Activated naive CD4-positive, alpha-beta T cell treated with anti-CD3 and anti-CD28 coated beads for 36 hours (primary cell): ENCODE data around the gene NEURL1B. TPM values are rescaled to one million over a fixed set of nuclear protein-coding genes. Genes with fewer than 3 reads are reported as not detected.

Source experiments
- CTCF ChIA-PET: fragments of 350-600 bp; sonication (Branson Sonifier 250); formaldehyde crosslinking; loops from one replicate; lab custom pipeline; 2021; ENCODE audit warnings: antibody characterized with exemption; lab: Charles Lee
- DNase-seq: peaks from one replicate; pipeline ENCODE4 v3.0.0-alpha.2; 2020
- H3K27ac Mint-ChIP-seq: one replicate; pipeline ENCODE4 v1.8.0; 2021; ENCODE audit warnings: mild to moderate bottlenecking, mixed read lengths
- H3K27me3 Mint-ChIP-seq: one replicate; pipeline ENCODE4 v1.8.0; 2021; ENCODE audit warnings: low read depth, mixed read lengths
- H3K36me3 Mint-ChIP-seq: one replicate; pipeline ENCODE4 v1.8.0; 2021; ENCODE audit warnings: low read depth, mixed read lengths
- H3K4me1 Mint-ChIP-seq: one replicate; pipeline ENCODE4 v1.8.0; 2021; ENCODE audit warnings: low read depth, mixed read lengths
- H3K4me3 Mint-ChIP-seq: one replicate; pipeline ENCODE4 v1.8.0; 2021; ENCODE audit warnings: mild to moderate bottlenecking, moderate library complexity, mixed read lengths
- H3K9me3 Mint-ChIP-seq: one replicate; pipeline ENCODE4 v1.8.0; 2021; ENCODE audit warnings: mixed read lengths
- intact Hi-C: fragments of 100-400 bp; cut with micrococcal nuclease; formaldehyde crosslinking; loops from one replicate; pipeline ENCODE4 v1.15.1; 2023
- total RNA-seq, 2 experiments: library from RNA; stranded (reverse); gene quantifications; one replicate each; pipeline ENCODE4 v1.2.3, GENCODE V29; 2021

The NEURL1B gene, protein sequence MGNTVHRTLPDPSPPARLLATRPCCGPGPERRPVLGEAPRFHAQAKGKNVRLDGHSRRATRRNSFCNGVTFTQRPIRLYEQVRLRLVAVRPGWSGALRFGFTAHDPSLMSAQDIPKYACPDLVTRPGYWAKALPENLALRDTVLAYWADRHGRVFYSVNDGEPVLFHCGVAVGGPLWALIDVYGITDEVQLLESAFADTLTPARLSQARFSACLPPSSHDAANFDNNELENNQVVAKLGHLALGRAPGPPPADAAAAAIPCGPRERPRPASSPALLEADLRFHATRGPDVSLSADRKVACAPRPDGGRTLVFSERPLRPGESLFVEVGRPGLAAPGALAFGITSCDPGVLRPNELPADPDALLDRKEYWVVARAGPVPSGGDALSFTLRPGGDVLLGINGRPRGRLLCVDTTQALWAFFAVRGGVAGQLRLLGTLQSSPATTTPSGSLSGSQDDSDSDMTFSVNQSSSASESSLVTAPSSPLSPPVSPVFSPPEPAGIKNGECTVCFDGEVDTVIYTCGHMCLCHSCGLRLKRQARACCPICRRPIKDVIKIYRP
- total RNA-seq = under 1 TPM; 0.57 to 0.64 TPM

DNA sequence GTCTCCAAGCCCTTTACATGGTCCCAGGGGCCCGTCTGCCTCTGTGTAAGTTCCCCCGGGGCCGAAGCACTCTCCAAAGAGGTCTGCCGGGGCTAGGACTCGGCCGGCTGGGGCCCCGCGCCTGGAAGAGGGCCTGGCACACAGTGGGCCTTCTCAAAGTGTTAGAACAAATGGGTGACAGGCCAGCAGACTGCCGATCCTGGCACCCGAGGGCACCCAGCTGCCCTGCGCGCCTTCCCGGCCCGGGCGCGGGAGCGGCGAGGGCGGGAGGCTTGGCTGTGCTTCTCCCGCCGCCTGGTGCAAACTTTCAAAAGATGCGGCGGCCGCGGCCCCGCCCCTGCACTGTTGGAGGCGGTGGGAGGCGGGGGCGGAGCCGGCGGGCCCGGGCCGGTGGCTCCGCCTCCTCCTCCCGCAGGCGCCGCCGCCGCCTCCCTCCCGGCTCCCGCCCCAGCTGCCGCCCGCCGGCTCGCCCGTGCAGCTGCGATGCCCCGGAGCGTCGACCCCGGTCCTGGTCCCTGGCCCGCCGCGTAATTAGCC, at the start of gene NEURL1B:
NEURL1B (plus strand) TSS at position 442 of the 537 bp plus-strand sequence. CDS start 144 bp downstream, outside the sequence.
- CTCF ChIA-PET = interaction anchor here (0.6 kb wide), 1 partner anchor 293 kb away, joined by 5 read pairs; no protein-coding TSS in a partner anchor
- H3K4me1 Mint-ChIP-seq = peaks cover 3% of the 10 kb centered on the region
- intact Hi-C loops = loop anchor here (2.0 kb wide), 1 partner anchor 56 kb away; no protein-coding TSS in a partner anchor
- peak; percentile 71 for DNase-seq
- peaks cover 37% of the 10 kb centered on the region for H3K27me3 Mint-ChIP-seq
- no peaks in the 10 kb centered on the region for H3K9me3 Mint-ChIP-seq
- H3K36me3 Mint-ChIP-seq = no peaks in the 10 kb centered on the region
- no peak within 1 kb of the TSS for H3K27ac Mint-ChIP-seq
- H3K4me3 Mint-ChIP-seq = peak within 1 kb of the TSS; percentile 34

DNA sequence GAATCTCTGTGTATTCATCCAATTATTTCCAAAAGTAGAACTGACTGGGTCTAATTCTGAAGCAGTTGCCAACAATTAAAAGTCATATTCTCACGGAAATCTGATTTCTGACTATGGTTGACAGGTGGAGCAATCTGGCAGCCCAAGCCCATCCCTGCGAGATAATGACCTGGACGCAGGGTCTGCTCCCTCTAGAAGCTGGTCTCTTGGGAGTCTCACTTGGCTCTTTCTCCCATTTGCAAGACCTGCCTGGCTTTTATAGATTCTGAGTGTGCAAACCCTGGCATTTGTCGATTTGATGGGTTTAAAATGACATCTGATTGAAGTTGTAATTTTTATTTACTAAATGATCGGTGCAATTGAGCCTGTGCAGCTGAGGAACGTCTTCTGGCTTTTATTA, 49.4 kb upstream of the NEURL1B start:
- DNase-seq = no peak
- intact Hi-C loops = no loop called here
- Mint-ChIP-seq H3K4me1 (no peaks in the 10 kb centered on the region), H3K9me3 (no peaks in the 10 kb centered on the region), H3K27me3 (peaks cover 2% of the 10 kb centered on the region), H3K27ac (no peak overlapping the region), H3K4me3 (no peak overlapping the region), H3K36me3 (no peaks in the 10 kb centered on the region)
- CTCF ChIA-PET = no interaction called here

DNA sequence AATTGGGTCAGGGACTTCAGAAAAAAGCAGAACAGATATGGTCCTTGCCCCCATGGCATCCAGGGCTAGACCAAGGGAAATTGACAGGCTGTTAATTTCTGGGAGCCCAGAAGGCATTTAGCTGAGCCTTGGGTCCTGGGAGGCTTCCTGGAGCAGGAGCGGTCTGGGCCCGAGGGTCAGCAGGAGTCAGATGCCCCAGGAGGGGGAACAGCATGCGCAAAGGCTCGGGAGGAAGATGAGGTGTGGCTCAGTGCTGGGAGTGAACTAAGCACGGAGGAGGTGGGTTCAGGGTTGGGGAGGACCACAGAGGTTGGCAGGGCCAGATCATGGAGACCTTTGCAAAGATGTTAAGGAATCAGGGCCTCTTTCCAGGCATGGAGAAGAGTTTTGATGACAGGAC, 48.2 kb upstream of the NEURL1B start:
- no peak overlapping the region for H3K27ac Mint-ChIP-seq
- H3K9me3 Mint-ChIP-seq = no peaks in the 10 kb centered on the region
- intact Hi-C loops = no loop called here
- H3K4me3 Mint-ChIP-seq = no peak overlapping the region
- no peak for DNase-seq
- peaks cover under 1% of the 10 kb centered on the region for H3K27me3 Mint-ChIP-seq
- H3K4me1 Mint-ChIP-seq = no peaks in the 10 kb centered on the region
- H3K36me3 Mint-ChIP-seq = no peaks in the 10 kb centered on the region
- CTCF ChIA-PET = no interaction called here

DNA sequence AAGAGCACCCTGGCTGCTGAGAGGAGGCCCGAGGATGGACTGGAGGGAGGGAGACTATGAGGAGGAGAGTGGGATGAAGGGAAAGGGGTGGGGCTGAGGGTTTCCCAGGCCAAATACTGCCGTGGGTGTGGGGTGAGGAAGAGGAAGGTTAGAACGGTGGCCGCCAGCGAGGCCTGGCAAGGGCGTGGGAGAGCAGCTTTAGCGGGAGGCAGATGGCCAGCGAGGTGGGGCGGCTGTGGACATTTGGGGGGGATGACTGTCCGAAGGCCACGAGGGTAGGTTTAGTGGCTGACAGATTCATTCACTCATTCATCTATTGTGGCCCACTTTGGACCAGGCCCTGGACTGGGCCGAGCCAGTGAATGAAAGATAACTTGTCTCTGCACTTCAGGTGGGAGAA, 47.8 kb upstream of the NEURL1B start:
- no peak overlapping the region for H3K4me3 Mint-ChIP-seq
- no peaks in the 10 kb centered on the region for H3K27me3 Mint-ChIP-seq
- H3K4me1 Mint-ChIP-seq = no peaks in the 10 kb centered on the region
- intact Hi-C loops = no loop called here
- CTCF ChIA-PET = no interaction called here
- DNase-seq = no peak
- H3K9me3 Mint-ChIP-seq = no peaks in the 10 kb centered on the region
- H3K27ac Mint-ChIP-seq = no peak overlapping the region
- H3K36me3 Mint-ChIP-seq = no peaks in the 10 kb centered on the region

DNA sequence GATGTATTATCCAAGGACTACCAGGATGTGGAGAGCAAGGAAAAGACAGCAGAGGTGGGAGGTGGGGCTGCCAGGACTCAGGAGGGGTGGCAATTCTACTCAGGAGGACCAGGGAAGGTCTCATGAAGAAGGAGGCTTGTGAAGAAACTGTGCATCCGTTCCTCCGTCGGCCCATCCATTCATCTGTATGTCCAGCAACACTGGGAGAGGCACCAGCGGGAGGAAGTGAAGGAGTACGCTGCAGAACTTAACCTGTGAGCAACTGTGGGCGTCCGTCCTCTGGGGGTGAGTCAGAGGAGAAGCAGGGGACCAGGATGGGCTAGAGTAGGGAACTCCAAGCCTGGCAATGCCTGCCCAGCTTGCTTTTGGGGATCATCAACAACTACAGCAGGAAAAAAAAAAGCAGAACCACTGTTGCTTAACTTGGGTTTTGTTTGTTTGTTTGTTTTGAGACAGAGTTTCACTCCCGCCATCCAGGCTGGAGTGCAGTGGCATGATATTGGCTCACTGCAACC, 47.3 kb upstream of the NEURL1B start:
- intact Hi-C loops = no loop called here
- no peaks in the 10 kb centered on the region for H3K36me3 Mint-ChIP-seq
- no peak for DNase-seq
- H3K4me3 Mint-ChIP-seq = no peak overlapping the region
- no peak overlapping the region for H3K27ac Mint-ChIP-seq
- CTCF ChIA-PET = no interaction called here
- H3K4me1 Mint-ChIP-seq = no peaks in the 10 kb centered on the region
- no peaks in the 10 kb centered on the region for H3K27me3 Mint-ChIP-seq
- H3K9me3 Mint-ChIP-seq = no peaks in the 10 kb centered on the region

DNA sequence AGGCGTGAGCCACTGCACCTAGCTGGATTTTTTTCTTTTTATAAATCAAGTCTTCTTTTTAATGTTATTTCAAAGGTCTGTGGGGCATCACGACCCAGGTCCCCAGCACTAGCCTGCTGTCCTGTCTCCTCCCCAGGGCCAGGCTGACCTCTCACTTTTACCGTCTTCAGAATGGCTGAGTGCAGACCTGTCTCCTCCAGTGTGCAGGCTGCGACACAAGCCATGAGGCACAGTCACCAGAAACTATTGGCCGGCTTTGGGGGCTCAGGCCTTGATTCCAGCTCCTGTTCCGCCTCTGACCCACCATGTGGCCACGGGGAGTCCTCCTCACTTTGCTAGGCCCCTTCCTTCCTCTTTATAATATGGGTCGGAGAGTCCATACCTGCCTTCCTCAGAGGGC, 46.6 kb upstream of the NEURL1B start:
- Mint-ChIP-seq H3K27ac (no peak overlapping the region), H3K4me3 (no peak overlapping the region), H3K9me3 (no peaks in the 10 kb centered on the region), H3K36me3 (no peaks in the 10 kb centered on the region), H3K4me1 (no peaks in the 10 kb centered on the region), H3K27me3 (no peaks in the 10 kb centered on the region)
- CTCF ChIA-PET = no interaction called here
- DNase-seq = no peak
- intact Hi-C loops = no loop called here

DNA sequence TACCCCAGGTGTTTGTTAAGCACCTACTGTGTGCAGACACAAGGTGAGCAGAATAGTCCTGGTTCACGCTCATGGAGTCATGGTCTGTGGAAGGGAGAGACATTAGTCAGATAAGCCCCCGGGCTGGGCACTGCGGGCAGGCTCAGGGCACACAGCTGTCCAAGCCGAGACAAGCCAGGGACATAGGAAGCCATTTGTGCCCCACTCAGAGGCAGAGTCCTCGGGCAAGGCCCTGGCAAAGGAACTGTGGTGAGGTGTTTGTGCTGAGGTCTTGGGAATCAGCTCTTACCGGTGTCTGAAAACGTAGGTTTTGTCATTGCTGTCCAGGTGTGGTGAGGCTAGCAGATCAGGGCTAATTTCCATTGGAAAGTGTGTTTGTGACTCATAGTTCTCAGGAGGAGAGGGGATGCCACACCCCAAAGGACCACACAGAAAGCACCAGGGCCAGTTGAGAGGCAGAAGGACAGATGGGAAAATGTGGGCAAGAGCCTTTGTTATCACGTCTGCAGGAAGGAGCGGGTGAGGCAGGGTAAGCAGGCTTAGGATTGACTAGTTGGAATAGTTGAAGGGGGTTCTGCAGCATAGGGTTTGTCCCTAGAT, 46.1 kb upstream of the NEURL1B start:
- no peaks in the 10 kb centered on the region for H3K4me1 Mint-ChIP-seq
- CTCF ChIA-PET = no interaction called here
- no peak overlapping the region for H3K27ac Mint-ChIP-seq
- intact Hi-C loops = no loop called here
- H3K9me3 Mint-ChIP-seq = no peaks in the 10 kb centered on the region
- no peak overlapping the region for H3K4me3 Mint-ChIP-seq
- no peaks in the 10 kb centered on the region for H3K36me3 Mint-ChIP-seq
- no peaks in the 10 kb centered on the region for H3K27me3 Mint-ChIP-seq
- no peak for DNase-seq

DNA sequence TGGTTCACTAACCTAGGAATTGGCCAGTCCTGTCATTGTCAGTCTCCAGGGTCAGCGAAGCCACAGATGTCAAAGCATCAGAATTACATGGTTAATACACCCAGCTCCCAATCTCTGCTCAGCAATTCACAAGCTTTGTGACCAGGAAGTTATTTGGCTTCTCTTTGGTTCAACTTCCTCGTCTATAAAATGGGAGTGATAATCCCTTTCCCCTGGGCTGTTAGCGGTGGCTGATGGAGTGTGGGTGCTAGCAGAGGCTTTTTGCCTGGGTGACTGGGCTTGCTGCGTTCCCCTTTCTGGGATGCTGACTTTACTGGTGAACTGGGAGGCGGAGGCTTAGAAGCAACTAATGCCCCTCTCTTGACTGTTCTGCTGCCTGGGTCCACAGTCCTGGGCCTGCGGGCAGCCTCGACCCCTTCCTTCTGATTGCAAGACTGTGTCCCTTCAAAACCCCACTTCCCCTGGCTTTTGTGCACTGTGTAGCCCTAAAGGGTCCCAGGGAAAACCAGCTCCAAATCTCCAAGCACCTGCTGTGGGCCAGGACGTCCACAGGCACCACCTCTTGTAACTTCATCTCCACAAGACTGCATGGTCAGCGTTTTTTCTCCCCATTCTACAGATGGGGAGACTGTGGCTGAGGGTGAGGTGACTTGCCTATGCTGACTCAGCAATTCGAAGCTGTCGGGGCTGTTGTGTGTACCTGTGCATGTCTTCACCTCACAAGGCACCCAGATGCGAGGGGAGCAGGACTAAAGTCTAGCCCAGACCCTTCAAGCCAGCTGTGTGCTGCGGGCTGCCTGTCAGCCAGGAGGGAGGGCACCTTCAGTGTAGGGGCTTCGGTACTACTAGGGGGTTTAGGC, 45.2 kb upstream of the NEURL1B start:
- H3K27ac Mint-ChIP-seq = no peak overlapping the region
- intact Hi-C loops = no loop called here
- CTCF ChIA-PET = no interaction called here

DNA sequence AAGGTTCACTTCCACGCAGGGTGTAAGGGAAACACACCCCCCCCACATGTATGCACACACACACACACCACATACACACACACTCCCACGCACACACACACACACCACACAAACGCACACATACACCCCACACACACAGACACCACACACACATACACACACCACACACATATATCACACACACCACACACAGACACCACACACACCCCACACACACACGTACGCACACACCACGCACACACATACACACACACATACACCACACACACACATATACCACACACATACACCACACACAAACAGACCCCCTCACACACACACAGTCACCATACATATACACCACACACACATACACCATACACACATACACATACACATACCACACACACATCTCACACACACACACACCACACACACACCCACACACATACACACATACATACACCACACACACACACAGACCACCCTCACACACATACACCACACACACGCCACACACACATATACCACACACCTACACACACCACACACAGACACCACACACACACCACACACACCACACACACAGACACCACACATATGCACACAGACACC, 44.3 kb upstream of the NEURL1B start:
- H3K4me3 Mint-ChIP-seq = no peak overlapping the region
- H3K4me1 Mint-ChIP-seq = no peaks in the 10 kb centered on the region
- H3K27me3 Mint-ChIP-seq = no peaks in the 10 kb centered on the region
- CTCF ChIA-PET = no interaction called here
- H3K36me3 Mint-ChIP-seq = no peaks in the 10 kb centered on the region
- DNase-seq = no peak
- H3K27ac Mint-ChIP-seq = no peak overlapping the region
- intact Hi-C loops = no loop called here
- no peaks in the 10 kb centered on the region for H3K9me3 Mint-ChIP-seq

More for the DNA sequence above, 45.2 kb upstream of the NEURL1B start:
- no peak for DNase-seq
- Mint-ChIP-seq H3K9me3 (no peaks in the 10 kb centered on the region), H3K4me3 (no peak overlapping the region), H3K4me1 (no peaks in the 10 kb centered on the region), H3K27me3 (no peaks in the 10 kb centered on the region), H3K36me3 (no peaks in the 10 kb centered on the region)

DNA sequence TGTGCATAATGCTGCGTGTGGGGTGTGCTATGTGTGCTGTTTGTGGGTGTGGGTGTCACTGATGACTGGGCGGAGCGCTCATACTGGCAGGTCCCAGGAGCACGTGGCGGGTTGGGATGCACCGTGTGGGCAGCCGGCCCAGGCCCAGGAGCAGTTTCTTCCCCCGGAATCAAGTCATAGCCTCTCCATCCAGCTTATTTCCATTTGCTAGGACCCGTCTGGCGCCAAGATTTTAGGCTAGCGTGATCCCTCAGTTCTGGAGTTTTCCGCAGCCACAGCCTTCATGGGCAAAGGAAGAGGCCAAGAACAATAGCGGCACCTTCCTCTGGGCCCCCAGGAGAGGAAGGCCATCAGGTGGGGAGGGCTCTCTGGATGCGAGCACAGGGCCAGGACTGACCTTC, 43.3 kb upstream of the NEURL1B start:
- H3K4me3 Mint-ChIP-seq = no peak overlapping the region
- no peak for DNase-seq
- CTCF ChIA-PET = no interaction called here
- H3K4me1 Mint-ChIP-seq = no peaks in the 10 kb centered on the region
- H3K36me3 Mint-ChIP-seq = no peaks in the 10 kb centered on the region
- H3K27ac Mint-ChIP-seq = no peak overlapping the region
- no peaks in the 10 kb centered on the region for H3K9me3 Mint-ChIP-seq
- intact Hi-C loops = no loop called here
- no peaks in the 10 kb centered on the region for H3K27me3 Mint-ChIP-seq

DNA sequence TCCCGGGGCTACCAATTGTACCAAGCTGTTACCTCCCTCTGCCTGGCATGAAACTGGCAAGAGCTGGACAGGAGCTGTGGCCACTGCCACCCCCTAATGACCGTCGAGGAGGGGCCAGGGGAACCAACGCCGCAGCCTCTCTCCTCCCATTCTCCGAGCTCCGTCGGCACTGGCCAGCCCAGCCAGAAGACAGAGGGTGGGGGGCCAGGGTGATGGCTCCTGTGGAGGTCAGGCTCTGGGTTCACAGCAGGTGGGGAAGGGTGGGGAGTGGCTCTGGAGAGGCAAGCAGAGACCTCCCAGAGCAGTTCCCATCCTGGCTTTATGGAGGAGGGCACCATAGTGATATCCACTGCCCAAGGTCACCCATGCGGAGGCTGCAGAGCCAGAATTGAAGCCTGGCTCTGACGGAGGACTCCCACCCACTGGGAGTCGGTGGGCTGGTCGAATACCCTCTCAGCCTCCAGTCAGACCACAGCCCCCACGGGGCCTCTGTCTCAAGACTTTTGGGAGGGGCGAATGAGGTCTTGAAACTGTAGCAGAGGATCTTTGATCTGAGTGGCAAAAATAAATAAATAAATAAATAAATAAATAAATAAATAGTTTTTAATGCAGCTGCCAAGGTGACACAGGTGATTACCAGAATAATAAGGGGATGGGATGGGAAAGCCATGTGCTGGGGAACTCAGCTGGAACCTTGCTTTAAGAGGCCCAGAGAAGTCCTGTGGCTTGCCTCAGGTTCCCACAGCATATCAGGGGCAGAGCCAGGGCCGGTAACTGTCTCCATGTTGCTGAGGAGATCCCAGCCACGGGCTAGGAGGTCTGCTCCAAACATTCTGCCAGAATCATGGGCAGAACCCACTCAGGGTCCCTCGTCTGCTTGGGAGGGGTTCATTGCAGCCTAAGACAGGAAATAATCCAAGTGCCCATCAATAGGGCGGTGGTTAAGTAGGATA, 42.5 kb upstream of the NEURL1B start:
- Mint-ChIP-seq H3K36me3 (no peaks in the 10 kb centered on the region), H3K27ac (no peak overlapping the region), H3K9me3 (no peaks in the 10 kb centered on the region), H3K4me1 (no peaks in the 10 kb centered on the region), H3K27me3 (peaks cover 2% of the 10 kb centered on the region), H3K4me3 (no peak overlapping the region)
- no peak for DNase-seq
- intact Hi-C loops = no loop called here
- CTCF ChIA-PET = no interaction called here
